Endothelial cell of umbilical vein (primary cell): ENCODE results near the gene MRTO4. TPM values are rescaled to one million over a fixed set of nuclear protein-coding genes. Genes with fewer than 3 reads are reported as not detected.

Source experiments
- BruUV-seq: library from RNA; stranded (reverse); fragments of 400-500 nt; replicated peaks from 2 replicates; lab custom pipeline; 2021; lab: Mats Ljungman, UMichigan
- CTCF ChIA-PET: fragments of 300-600, 350-600 bp; sonication (Branson Sonifier 250); formaldehyde crosslinking; loops from one replicate; lab custom pipeline; 2021; ENCODE audit warnings: antibody characterized with exemption, inconsistent platforms; lab: Charles Lee
- POLR2A ChIA-PET: fragments of 300-600, 350-600 bp; sonication (Branson Sonifier 250); formaldehyde crosslinking; loops from one replicate; lab custom pipeline; 2021; ENCODE audit warnings: antibody characterized with exemption, inconsistent platforms; lab: Charles Lee
- DNase-seq: peaks from one replicate; pipeline ENCODE4 v3.0.0-alpha.2; 2011; ENCODE audit warnings: low read depth, low spot score
- FAIRE-seq: peaks from 2 replicates; lab custom pipeline; 2011; peaks lifted over from hg19 to GRCh38; lab: Jason Lieb, UNC
- H2AFZ ChIP-seq: 2 replicates; pipeline ENCODE4 v1.6.0; 2012; ENCODE audit warnings: low read depth, low read length, control low read depth, inconsistent platforms
- H3K27ac ChIP-seq: 2 replicates; pipeline ENCODE4 v1.5.1; 2011; ENCODE audit warnings: low read depth, mild to moderate bottlenecking, control low read depth, low read length, moderate library complexity; ENCODE audit not compliant: insufficient read depth
- H3K27me3 ChIP-seq, 2 experiments: 2 replicates each; pipeline versions ENCODE4 v1.6.0 to v1.6.1; 2011; ENCODE audit warnings: low read length in 2 of 2, mixed read lengths in 1 of 2; ENCODE audit not compliant: control insufficient read depth in 2 of 2, insufficient read depth in 2 of 2
- H3K36me3 ChIP-seq, 2 experiments: 2 replicates in 1 of 2; 3 replicates in 1 of 2; pipeline ENCODE4 v1.5.1; 2011; ENCODE audit warnings: low read length in 2 of 2, mild to moderate bottlenecking in 1 of 2, moderate library complexity in 1 of 2; ENCODE audit not compliant: control insufficient read depth in 2 of 2, insufficient read depth in 2 of 2; ENCODE audit errors: extremely low read depth in 1 of 2
- H3K4me1 ChIP-seq: 3 replicates; pipeline ENCODE4 v1.5.1; 2011; ENCODE audit warnings: mild to moderate bottlenecking, low read length; ENCODE audit not compliant: control insufficient read depth, insufficient read depth; ENCODE audit errors: extremely low read depth
- H3K4me2 ChIP-seq: 2 replicates; pipeline ENCODE4 v1.6.1; 2011; ENCODE audit warnings: low read length, control low read depth, mixed read lengths; ENCODE audit not compliant: insufficient read depth
- H3K4me3 ChIP-seq, 3 experiments: fragments of 200-600 bp in 1 of 3; sonication (generic), shearing (Covaris generic) in 1 of 3; replicated peaks in 1 of 3; 2 replicates each; pipeline ENCODE4 v1.5.1; 2011 to 2016; ENCODE audit warnings: control low read depth in 3 of 3, low read length in 3 of 3, mild to moderate bottlenecking in 2 of 3, inconsistent platforms in 1 of 3, low read depth in 1 of 3, moderate library complexity in 1 of 3; ENCODE audit not compliant: insufficient read depth in 1 of 3
- H3K79me2 ChIP-seq: 2 replicates; pipeline ENCODE4 v1.6.0; 2012; ENCODE audit warnings: low read length, inconsistent platforms; ENCODE audit not compliant: control insufficient read depth, insufficient read depth
- H3K9ac ChIP-seq: replicated peaks from 2 replicates; pipeline ENCODE3; 2011; ENCODE audit warnings: low read length, control low read depth; ENCODE audit not compliant: insufficient read depth; ENCODE audit errors: extremely low read depth
- H3K9me1 ChIP-seq: replicated peaks from 3 replicates; pipeline ENCODE4 v1.6.0; 2011; ENCODE audit warnings: mild to moderate bottlenecking, low read length; ENCODE audit not compliant: control insufficient read depth, insufficient read depth; ENCODE audit errors: extremely low read depth
- H3K9me3 ChIP-seq: replicated peaks from 2 replicates; pipeline ENCODE4 v1.5.1; 2012; ENCODE audit warnings: low read length, inconsistent platforms; ENCODE audit not compliant: control insufficient read depth, insufficient read depth
- H4K20me1 ChIP-seq: replicated peaks from 2 replicates; pipeline ENCODE3; 2011; ENCODE audit warnings: mild to moderate bottlenecking, low read length; ENCODE audit not compliant: control insufficient read depth, insufficient read depth; ENCODE audit errors: extremely low read depth
- EZH2 ChIP-seq: IDR thresholded peaks from 2 replicates; pipeline ENCODE4 v1.6.1; 2012; ENCODE audit warnings: borderline replicate concordance, low read depth, mild to moderate bottlenecking, moderate library complexity, low read length, inconsistent platforms; ENCODE audit not compliant: severe bottlenecking
- FOS ChIP-seq: IDR thresholded peaks from 2 replicates; pipeline ENCODE4 v1.6.1; 2011; ENCODE audit warnings: mild to moderate bottlenecking, low read length, moderate library complexity, borderline replicate concordance; ENCODE audit not compliant: insufficient read depth
- GATA2 ChIP-seq: IDR thresholded peaks from 2 replicates; pipeline ENCODE4 v1.7.0; 2011; ENCODE audit warnings: low read depth, mild to moderate bottlenecking, moderate library complexity, mixed read lengths, low read length; ENCODE audit not compliant: insufficient read length, insufficient read depth
- JUN ChIP-seq: IDR thresholded peaks from 2 replicates; pipeline ENCODE4 v1.6.1; 2011; ENCODE audit warnings: borderline replicate concordance, low read depth; ENCODE audit not compliant: insufficient read length, insufficient read depth
- MYC ChIP-seq: IDR thresholded peaks from one replicate; pipeline ENCODE4 v1.6.1; 2011; ENCODE audit warnings: mild to moderate bottlenecking, low read depth, low read length
- POLR2A ChIP-seq: IDR thresholded peaks from 2 replicates; pipeline ENCODE4 v1.6.1; 2012; ENCODE audit warnings: low read depth, mild to moderate bottlenecking, control low read depth, low read length
- POLR2AphosphoS5 ChIP-seq: IDR thresholded peaks from 2 replicates; pipeline ENCODE4 v1.6.1; 2012; ENCODE audit warnings: low read depth, mild to moderate bottlenecking, control low read depth, low read length, moderate library complexity; ENCODE audit not compliant: insufficient read depth
- dilution Hi-C: fragments of 300-500 bp; cut with MboI; formaldehyde crosslinking; loops from one replicate; pipeline ENCODE4 v1.15.0; 2019; ENCODE audit warnings: low sequenced_read_pairs; ENCODE audit not compliant: extremely low pct_ligation_motif_present
- intact Hi-C: fragments of 100-400 bp; cut with micrococcal nuclease; formaldehyde crosslinking; loops from one replicate; pipeline ENCODE4 v1.10.0; 2022
- polyA plus RNA-seq, 4 experiments: library from polyadenylated mRNA; depleted of rRNA in 3 of 4; stranded (reverse) in 3 of 4; unstranded in 1 of 4; fragments of >200 nt; gene quantifications; 2 replicates each; pipeline versions ENCODE4 v1.2.1 to v1.2.3, GENCODE V29; 2011 to 2012; ENCODE audit warnings: missing spikeins in 1 of 4
- total RNA-seq: library from RNA; stranded (reverse); gene quantifications from 2 replicates; pipeline ENCODE4 v1.2.3, GENCODE V29; 2021
- TF ChIP-seq, protein P1 (sequence below): IDR thresholded peaks from 2 replicates; pipeline ENCODE4 v1.6.1; 2011; ENCODE audit not compliant: insufficient read depth, insufficient read length
- TF ChIP-seq, protein P2 (sequence below), 2 donors: IDR thresholded peaks; 1 replicate in 1 of 2; 2 replicates in 1 of 2; pipeline ENCODE4 v1.5.1; 2011; ENCODE audit warnings: low read length in 2 of 2, mild to moderate bottlenecking in 2 of 2, moderate library complexity in 2 of 2, control low read depth in 1 of 2, inconsistent platforms in 1 of 2, low read depth in 1 of 2; ENCODE audit not compliant: insufficient read depth in 1 of 2; ENCODE audit errors: extremely low read depth in 1 of 2

Gene MRTO4
- total and polyA plus RNA-seq, 2 donors (not counting 3 experiments of a cell fraction or from before 2014, with no cell fraction given): 33.6 to 49.4 TPM

DNA sequence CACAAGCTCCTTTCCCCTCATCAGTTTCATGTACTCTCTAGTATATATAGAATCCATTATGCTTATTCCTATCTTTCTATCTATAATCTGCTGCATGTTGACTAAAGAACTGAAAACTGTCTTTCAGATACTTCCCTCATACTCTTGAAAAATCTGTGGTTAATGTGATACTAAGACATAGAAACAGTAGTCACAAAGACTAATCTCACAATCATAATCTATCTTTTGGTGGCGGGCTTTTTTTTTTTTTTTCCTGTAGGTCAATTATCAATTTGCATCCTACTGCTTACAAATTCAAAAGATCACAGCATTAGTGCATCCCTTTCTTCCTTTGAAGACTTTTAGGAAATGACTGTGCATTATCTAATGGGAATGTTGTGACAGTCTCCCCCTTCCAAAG is 46.2 kb upstream of the MRTO4 start:
- FAIRE-seq: no peak
- intact Hi-C loops: no loop called here

More for the DNA sequence above, 46.2 kb upstream of the MRTO4 start:
- H4K20me1 ChIP-seq: peaks cover 8% of the 10 kb centered on the region
- TF ChIP-seq FOS: no peak
- TF ChIP-seq, protein P1, sequence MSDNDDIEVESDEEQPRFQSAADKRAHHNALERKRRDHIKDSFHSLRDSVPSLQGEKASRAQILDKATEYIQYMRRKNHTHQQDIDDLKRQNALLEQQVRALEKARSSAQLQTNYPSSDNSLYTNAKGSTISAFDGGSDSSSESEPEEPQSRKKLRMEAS: no peak
- TF ChIP-seq POLR2AphosphoS5: no peak
- TF ChIP-seq JUN: no peak
- TF ChIP-seq, protein P2, sequence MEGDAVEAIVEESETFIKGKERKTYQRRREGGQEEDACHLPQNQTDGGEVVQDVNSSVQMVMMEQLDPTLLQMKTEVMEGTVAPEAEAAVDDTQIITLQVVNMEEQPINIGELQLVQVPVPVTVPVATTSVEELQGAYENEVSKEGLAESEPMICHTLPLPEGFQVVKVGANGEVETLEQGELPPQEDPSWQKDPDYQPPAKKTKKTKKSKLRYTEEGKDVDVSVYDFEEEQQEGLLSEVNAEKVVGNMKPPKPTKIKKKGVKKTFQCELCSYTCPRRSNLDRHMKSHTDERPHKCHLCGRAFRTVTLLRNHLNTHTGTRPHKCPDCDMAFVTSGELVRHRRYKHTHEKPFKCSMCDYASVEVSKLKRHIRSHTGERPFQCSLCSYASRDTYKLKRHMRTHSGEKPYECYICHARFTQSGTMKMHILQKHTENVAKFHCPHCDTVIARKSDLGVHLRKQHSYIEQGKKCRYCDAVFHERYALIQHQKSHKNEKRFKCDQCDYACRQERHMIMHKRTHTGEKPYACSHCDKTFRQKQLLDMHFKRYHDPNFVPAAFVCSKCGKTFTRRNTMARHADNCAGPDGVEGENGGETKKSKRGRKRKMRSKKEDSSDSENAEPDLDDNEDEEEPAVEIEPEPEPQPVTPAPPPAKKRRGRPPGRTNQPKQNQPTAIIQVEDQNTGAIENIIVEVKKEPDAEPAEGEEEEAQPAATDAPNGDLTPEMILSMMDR (IDR thresholded peaks at IDR 0.05; ENCODE audit: extremely low read depth in 1 of 2, insufficient read depth in 1 of 2, low read depth in 1 of 2, low read length in 2 of 2): no peak
- TF ChIP-seq POLR2A: no peak
- TF ChIP-seq EZH2: no peak
- TF ChIP-seq MYC: no peak
- no peak for TF ChIP-seq GATA2
- H3K4me3 ChIP-seq: no peak overlapping the region
- H3K36me3 ChIP-seq: peaks cover 0 to 3% of the 10 kb centered on the region in 2 experiments
- DNase-seq: no peak
- H3K9me3 ChIP-seq: no peaks in the 10 kb centered on the region
- no TSS peak for BruUV-seq
- H3K27me3 ChIP-seq: no peaks in the 10 kb centered on the region
- H2AFZ ChIP-seq: no peak overlapping the region
- no peaks in the 10 kb centered on the region for H3K9me1 ChIP-seq
- ChIA-PET CTCF (interaction anchor here (1.5 to 1.8 kb wide), 2 partner anchors 11 to 448 kb away, joined by 3 to 5 read pairs; no protein-coding TSS in a partner anchor), POLR2A (interaction anchor here (0.7 kb wide), 1 partner anchor 763 kb away, joined by 7 read pairs; no protein-coding TSS in a partner anchor)
- H3K27ac ChIP-seq: no peak overlapping the region
- dilution Hi-C loops: no loop called here
- H3K4me1 ChIP-seq: peaks cover 25% of the 10 kb centered on the region
- H3K79me2 ChIP-seq: peaks cover 95% of the 10 kb centered on the region
- no peak overlapping the region for H3K4me2 ChIP-seq
- no peak overlapping the region for H3K9ac ChIP-seq
